GM18519 (cell line): ENCODE data around the gene PPM1F.
"Not testable (repeated sequence)": the region's sequence is repeated elsewhere in the genome, so short reads cannot be mapped to it uniquely, and the experiment has no call there.

Source experiments
- ATAC-seq: cut with Tn5 transposase; IDR thresholded peaks from one replicate; pipeline ENCODE4 v1.9.1; 2021; ENCODE audit warnings: mild to moderate bottlenecking, moderate library complexity; ENCODE audit not compliant: unreplicated experiment, low FRiP score

PPM1F gene

DNA sequence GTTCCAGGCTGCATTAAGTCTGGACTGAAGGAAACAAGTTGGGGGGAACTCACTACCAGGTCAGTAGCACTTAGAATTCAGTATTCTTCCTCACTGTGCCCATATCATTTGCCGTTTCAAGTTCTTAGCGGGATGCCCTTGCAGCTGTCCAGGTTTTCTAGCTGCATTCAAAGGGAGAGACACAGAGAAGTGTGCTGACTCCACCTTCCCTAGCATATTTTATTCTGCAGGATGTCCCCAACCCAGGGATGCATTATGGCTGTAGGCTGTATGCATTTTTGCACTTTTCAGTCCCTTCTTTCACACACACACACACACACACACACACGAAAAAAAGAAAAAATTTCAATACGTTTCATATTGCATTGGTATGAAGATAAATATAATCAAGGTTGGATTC, 49.4 kb downstream of the PPM1F start:
- ATAC-seq = no peak

DNA sequence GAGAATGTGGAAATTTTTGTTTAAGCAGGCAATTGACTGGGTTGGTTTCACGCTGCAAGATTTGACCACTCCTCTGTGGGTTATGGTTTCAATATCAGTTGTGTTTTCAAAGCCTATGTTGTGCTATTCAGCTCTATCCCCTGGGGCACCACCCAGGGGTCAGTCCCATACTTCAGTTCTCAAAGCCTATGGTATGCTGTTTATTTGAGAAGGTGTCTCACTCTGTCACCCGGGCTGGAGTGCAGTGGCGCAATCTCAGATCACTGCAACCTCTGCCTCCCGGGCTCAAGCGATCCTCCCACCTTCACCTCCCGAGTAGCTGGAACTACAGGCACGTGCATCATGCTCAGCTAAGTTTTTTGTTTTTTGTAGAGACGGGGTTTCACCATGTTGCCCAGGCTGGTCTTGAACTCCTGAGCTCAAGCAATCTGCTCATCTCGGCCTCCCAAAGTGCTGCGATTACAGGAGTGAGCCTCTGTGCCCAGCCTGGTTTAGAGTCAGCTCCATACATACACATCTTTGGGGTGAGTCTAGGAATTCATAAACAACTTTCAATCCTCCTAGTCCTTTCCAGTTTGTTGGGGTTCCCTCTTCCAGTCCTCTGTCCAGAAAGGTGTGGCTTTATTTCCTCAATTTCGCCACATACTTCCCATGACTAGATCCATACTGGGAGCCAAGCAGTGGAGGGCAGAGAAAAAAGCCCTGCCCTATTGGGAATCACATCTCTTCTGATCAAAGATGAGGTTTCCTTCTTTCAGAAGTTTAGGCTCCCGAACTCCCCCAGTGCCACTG, 50.2 kb downstream of the PPM1F start:
- ATAC-seq = no peak

DNA sequence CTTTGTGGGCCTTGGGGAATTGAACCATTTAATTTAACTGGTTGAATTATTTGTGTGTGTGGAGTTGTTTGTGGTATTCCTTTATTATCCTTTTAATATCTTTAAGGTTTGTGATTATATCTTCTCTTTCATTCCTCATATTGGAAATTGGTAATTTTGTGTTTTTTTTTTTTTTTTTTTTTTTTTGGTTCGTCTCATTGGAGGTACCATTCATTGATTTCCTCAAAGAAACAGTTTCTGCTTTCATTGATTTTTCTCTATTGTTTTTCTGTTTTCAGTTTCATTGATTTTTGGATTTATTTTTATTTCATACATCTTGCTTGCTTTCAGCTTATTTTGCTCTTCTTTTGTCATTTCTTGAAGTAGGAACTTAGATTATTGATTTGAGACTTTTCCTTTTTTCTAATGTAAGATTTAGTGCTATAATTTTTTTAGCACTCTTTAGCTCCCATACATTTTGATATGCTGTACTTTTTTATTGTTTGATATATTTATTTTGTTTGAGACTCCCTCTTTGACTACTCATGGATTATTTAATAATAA, 54.2 kb downstream of the PPM1F start:
- no peak for ATAC-seq

DNA sequence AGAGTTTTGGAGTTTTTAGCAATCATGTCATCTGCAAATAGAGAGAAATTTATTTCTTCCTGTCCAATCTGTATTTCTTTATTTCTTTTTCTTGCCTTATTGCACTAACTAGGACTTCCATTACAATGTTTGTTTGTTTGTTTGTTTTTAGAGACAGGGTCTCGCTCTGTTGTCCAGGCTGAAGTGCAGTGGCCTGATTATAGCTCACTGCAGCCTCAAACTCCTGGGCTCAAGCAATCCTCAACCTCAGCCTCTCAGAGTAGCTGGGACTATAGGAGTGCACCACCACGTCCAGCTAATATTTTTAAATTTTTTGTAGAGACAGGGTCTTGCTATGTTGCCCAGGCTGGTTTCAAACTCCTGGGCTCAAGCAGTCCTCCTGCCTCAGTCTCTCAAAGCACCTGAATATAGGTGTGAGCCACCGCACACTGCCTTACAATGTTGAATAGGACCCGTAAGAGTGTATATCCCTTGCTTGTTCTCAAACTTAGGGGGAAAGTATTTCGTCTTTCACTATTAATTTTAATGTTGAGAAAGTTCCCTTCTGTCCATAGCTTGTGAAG, 55.6 kb downstream of the PPM1F start:
- no peak for ATAC-seq

DNA sequence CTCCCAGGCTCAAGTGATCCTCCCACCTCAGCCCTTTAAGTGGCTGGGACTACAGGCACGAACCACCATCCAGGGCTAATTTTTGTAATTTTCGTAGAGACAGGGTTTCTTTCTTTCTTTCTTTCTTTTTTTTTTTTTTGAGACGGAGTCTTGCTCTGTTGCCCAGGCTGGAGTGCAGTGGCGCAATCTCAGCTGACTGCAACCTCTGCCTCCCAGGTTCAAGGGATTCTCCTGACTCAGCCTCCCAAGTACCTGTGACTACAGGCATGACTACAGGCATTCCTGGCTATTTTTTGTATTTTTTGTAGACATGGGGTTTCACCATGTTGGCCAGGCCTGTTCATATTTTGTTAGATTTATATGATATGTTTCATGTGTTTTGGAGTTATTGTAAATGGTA, 56.4 kb downstream of the PPM1F start:
- ATAC-seq = not testable (repeated sequence)

DNA sequence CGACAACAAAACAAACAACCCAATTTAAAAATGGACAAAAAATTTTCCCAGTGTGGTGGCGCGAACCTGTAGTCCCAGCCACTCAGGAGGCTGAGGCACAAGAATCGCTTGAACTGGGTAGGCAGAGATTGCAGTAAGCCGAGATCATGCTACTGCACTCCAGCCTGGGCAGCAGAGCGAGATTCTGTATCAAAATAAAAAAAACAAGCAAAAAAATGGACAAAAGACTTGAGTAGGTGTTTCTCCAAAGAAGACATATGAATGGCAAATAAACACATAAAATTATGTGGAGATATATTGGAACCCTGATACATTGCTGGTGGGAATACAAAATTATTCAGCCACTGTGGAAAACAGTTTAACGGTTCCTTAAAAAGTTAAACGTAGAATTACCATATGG, 57.8 kb downstream of the PPM1F start:
- ATAC-seq = no peak

DNA sequence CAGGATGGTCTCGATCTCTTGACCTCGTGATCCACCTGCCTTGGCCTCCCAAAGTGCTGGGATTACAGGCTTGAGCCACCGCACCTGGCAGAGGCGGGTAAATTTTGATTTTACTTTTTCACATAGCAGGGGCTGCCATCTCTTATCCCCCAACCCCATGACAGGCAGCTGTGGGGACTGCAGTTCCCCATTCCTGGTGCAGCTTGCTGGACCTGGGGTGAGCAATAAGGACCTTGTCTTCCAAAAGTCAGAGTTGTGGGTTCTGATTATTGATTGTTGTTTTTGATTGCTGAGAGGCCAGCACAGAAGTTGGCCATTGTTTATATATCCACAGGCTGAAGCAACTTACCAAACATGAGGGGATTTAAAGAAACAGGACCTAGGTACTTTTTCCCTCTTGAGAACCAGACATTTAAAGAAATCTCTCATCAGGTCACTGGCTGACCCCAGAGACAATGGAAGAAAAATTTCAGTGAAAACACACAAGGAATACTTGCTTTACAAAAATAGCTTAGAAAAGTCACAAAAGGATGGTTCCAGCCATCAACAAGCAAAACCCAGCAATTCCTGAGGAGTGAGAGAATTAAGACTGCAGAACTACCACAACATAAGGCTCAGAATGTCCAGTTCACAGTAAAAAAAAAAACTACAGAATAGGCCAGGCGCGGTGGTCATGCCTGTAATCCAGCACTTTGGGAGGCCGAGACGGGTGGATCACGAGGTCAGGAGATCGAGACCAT, 63.2 kb downstream of the PPM1F start:
- ATAC-seq = no peak

DNA sequence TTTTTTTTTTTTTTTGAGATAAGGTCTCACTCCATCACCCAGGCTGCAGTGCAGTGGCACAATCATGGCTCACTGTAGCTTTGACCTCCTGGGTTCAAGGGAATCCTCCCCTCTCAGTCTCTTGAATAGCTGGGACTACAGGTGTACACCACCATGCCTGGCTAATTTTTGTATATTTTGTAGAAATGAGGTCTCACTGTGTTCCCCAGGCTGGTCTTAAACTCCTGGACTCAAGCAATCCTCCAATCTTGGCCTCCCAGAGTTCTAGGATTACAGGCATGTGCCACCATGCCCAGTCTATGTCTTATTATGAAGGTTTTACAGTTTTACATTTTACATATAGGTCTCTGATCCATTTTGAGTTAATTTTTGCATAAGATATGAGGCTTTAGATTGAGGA, 64.8 kb downstream of the PPM1F start:
- ATAC-seq = no peak

DNA sequence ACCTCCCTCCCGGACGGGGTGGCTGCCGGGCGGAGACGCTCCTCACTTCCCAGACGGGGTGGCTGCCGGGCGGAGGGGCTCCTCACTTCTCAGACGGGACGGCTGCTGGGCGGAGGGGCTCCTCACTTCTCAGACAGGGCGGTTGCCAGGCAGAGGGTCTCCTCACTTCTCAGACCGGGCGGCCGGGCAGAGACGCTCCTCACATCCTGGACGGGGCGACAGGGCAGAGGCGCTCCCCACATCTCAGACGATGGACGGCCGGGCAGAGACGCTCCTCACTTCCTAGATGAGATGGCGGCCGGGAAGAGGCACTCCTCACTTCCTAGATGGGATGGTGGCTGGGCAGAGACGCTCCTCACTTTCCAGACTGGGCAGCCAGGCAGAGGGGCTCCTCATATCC, 68.7 kb downstream of the PPM1F start:
- ATAC-seq = not testable (repeated sequence)

DNA sequence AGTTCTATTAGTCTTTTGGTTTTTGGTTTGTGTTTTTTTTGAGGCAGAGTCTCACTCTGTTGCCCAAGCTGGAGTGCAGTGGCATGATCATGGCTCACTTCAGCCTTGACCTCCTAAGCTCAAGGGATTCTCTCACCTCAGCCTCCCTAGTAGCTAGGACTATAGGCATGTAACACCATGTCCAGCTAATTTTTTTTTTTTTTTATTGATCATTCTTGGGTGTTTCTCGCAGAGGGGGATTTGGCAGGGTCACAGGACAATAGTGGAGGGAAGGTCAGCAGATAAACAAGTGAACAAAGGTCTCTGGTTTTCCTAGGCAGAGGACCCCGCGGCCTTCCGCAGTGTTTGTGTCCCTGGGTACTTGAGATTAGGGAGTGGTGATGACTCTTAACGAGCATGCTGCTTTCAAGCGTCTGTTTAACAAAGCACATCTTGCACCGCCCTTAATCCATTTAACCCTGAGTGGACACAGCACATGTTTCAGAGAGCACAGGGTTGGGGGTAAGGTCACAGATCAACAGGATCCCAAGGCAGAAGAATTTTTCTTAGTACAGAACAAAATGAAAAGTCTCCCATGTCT, 69.8 kb downstream of the PPM1F start:
- not testable (repeated sequence) for ATAC-seq

DNA sequence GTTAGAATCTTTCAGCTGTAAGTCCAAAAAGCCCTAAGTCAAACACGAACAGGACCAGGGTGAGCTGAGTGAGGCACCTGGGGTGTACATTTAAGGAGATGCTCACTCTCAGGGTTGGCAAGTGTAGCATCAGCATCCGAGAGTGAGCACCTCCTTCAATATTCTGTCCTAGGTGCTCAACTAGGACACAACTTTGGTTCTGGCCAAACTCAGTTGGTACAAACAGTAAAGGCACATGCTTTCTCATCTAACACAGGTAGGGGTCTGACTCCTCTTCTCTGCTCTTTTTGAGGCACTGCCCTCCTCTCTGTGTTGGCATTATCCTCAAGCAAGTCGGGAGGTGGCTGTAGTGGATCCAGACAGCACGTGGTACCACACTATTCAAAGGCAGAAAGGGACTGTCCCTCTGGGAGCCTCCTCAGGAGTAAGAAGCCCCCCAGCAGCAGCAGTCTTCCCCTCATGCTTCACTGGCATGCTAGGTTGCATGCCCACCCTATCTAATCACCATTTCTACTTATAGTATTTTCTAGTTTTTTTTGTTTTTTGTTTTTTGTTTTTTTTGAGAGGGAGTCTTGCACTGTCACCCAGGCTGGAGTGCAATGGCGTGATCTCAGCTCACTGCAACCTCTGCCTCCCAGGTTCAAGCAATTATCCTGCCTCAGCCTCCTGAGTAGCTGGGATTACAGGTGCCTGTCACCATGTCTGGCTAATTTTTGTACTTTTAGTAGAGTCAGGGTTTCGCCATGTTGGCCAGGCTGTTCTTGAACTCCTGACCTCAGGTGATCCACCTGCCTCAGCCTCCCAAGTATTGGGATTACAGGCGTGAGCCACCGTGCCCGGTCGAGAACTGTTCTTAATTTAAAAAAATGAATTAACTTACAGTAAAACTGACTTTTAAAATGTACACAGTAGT, 70.6 kb downstream of the PPM1F start:
- no peak for ATAC-seq

DNA sequence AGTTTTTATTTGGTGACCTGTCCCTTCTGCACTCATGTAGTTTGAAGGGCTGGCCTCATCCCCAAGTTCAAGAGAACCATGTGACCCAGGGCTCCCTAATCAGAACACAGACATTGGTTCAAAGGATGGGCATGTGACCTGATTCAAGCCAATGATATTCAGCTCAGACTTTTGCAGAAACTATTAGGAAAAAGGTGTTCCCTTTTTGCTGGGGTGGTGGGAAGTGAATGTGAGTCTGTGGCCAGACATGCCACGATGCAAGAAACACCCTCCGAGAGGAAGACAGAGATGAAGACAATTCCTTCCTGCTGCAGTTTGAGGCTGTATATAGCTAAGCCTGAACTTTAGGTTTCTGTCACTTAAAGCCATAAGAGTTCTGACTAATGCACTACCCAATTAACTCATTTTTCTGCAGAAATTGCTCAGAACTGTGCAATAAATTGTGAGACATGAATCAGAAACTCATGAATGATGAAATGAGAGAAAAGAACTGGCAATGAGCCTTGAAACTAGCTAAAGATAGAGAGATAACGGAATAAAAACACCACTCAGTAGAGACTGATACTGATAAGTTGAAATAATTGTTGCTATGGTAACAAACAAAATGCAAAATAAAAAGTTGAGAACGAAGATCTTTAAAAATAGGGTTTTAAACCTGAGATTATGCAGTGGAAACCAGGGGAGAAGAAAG, 76.0 kb downstream of the PPM1F start:
- no peak for ATAC-seq

DNA sequence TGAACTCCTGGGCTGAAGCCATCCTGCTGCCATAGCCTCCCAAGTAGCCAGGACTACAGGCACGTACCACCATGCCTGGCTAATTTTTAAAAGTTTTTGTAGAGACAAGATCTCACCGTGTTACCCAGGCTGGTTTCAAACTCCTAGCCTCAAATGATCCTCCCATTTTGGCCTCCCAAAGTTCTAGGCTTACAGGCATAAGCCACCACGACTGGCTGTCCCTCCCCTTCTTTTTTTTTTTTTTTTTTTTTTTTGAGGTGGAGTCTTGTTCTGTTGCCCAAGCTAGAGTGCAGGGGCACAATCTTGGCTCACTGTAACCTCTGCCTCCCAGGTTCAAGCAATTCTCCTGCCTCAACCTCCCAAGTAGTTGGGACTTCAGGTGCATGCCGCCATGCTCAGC, 77.7 kb downstream of the PPM1F start:
- not testable (repeated sequence) for ATAC-seq

DNA sequence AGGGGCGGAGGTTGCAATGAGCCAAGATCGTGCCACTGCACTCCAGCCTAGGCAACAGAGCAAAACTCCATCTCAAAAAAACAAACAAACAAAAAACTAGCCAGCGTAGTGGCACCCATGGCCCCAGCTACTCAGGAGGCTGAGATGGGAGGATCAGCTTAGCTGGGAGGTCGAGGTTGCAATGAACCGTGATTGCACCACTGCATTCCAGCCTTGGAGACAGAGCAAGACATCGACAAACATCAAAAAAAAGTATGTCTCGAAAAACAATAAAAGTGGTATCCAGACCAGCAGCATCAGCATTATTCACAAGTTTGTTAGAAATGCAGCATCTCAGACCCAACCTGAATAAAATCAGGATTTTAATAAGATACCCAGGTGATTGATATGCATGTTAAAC, 79.0 kb downstream of the PPM1F start:
- ATAC-seq = no peak

DNA sequence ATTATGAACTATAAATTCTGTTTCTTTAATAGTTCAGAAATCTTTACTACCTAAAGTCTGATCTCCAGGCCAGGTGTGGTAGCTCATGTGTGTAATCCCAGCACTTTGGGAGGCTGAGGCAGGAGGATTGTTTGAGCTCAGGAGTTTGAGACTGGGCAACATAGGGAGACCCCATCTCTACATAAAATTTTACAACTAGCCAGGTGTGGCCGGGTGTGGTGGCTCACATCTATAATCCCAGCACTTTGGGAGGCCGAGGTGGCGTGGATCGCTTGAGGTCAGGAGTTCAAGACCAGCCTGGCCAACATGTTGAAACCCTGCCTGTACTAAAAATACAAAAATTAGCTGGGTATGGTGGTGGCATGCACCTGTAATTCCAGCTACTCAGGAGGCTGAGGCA, 79.9 kb downstream of the PPM1F start:
- not testable (repeated sequence) for ATAC-seq
